GM23248 (cell line): ENCODE results near the gene VEGFC.

Experiments
- EZH2 ChIP-seq: fragments of 200-600 bp; sonication (generic); IDR thresholded peaks from 2 replicates; pipeline ENCODE4 v1.6.1; 2018; ENCODE audit warnings: antibody characterized with exemption, mild to moderate bottlenecking; ENCODE audit not compliant: insufficient read depth, poor library complexity, severe bottlenecking
- EZH2phosphoT487 ChIP-seq: fragments of 200-600 bp; sonication (generic); IDR thresholded peaks from 2 replicates; pipeline ENCODE4 v1.6.1; 2018; ENCODE audit warnings: antibody characterized with exemption, moderate library complexity, mild to moderate bottlenecking, low read depth; ENCODE audit not compliant: insufficient read depth

- no peak for TF ChIP-seq EZH2
- TF ChIP-seq EZH2phosphoT487 = no peak
Measured at GRCh38 chr4:176708771-176709311, 83.9 kb downstream of the VEGFC start.
